GM12872 (cell line): Measurements from ENCODE around the gene YPEL5.

ENCODE experiments used
- CTCF ChIP-seq: IDR thresholded peaks from 3 replicates; pipeline ENCODE4 v1.5.1; 2011; ENCODE audit warnings: low read depth, mild to moderate bottlenecking, low read length, moderate library complexity; ENCODE audit not compliant: insufficient read depth

Gene YPEL5

DNA sequence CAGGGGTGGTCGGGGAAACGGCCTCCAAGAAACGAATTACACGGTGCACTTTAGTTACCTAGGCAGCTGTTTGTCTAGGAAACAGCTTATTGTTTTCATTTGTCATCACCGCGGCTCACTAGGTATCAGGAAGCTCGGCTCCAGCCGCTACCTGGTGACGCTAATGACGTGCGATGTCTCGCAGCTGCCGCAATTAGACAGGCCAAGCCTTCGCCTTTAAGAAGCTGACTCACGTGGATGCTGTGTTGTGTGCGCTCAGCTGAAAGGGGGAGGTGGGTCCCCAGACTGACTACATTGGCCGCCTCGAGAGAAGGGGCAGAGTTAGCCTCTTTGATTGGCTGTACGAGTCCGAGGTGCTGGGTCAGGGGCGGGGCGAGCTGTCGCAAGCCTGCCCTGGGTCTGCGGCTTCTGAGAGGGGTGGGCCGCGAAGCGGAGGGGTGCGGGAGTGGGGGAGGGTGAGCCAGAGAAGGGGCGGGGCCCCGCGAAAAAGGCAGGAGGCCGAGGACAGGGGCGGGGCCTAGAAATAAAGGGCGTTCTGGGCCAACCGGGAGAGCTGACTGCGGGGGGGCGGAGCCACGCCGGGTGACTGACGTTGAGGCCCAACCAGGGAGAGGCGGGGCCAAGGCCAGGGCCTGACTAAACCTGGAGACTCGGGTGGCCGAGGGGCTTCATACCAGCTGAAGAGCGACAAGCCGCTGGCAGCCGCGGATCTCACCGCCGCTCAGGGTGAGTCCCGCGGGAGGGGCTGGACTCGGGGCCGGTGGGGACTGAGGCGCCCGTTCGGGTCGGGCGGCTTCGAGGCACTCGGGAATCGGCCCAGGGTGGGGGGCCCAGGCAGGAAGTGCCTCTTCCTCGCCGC is at the start of gene YPEL5:
Gene YPEL5, plus strand, starts transcription at position 671 of the 859 bp plus-strand sequence. CDS start 9,645 bp downstream, outside the sequence.
- TF ChIP-seq CTCF, result no peak

- TF ChIP-seq CTCF, result no peak
Observed at GRCh38 chr2:30098266-30099005, 48.4 kb upstream of the YPEL5 start.

- TF ChIP-seq CTCF, result no peak
Observed at GRCh38 chr2:30104307-30104706, 42.5 kb upstream of the YPEL5 start.

DNA sequence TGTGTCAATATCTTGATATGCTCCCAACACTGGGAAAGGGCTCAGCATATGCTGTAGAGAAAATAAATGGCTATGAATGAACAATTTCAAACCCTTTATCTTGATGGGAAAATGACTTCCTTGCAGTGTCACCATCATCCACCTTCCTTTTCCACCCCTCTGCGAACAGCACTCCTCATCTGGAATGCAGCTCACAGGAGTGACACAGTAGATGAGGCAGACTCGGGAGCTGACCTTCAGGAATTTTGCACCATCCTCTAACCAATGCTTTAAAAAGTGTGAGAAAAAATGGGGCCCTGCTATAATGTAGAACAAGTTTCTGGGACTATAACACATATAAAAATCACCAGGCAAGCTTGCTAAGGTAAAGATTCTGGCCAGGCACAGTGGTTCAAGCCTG is 41.3 kb upstream of the YPEL5 start:
- no peak for TF ChIP-seq CTCF

GRCh38 chr2:30106543-30106942 is 40.3 kb upstream of the YPEL5 start:
- TF ChIP-seq CTCF, result no peak

DNA sequence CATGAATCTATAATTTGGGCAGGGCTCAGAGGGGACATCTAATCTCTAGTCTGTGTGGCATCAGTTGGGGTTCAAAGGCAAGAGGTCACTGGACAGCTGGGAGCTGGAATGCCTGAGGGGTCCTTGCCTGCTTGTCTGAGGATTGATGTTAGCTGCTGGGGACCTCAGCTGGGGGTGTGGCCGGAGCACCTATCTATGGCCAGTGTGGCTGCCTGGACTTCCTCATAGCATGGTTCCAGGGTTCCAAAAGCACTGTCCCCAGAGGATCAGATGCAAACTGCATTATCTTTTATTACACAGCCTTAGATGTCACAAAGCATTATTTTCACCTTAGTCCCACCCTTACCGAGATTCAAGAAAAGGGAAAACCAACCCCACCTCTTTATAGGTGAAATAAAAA is 38.6 kb upstream of the YPEL5 start:
- no peak for TF ChIP-seq CTCF

GRCh38 chr2:30108851-30109250 is 38.0 kb upstream of the YPEL5 start:
- TF ChIP-seq CTCF, result no peak
